Fibroblast of upper back skin (primary cell): ENCODE data around the gene HCRT.
A peak's percentile ranks its signal among the peaks of the same experiment; 100 is the strongest.

ENCODE experiments used
- DNase-seq: peaks from one replicate; pipeline ENCODE4 v3.0.0-alpha.2; 2013

Gene HCRT

GRCh38 chr17:42136654-42137051 lies 48.6 kb downstream of the HCRT start:
- no peak for DNase-seq

- peak; percentile 57 for DNase-seq
Observed at GRCh38 chr17:42135664-42136653, 49.3 kb downstream of the HCRT start.

GRCh38 chr17:42135151-42135550 lies 50.1 kb downstream of the HCRT start:
- DNase-seq: no peak
